AG04450 (cell line): ENCODE measurements around the gene DDX19B. TPM values are rescaled to one million over a fixed set of nuclear protein-coding genes. Genes with fewer than 3 reads are reported as not detected.

Experiments
- CTCF ChIA-PET: fragments of 300-600, 350-600 bp; formaldehyde crosslinking; extraction: SDS; loops from one replicate; lab custom pipeline; 2022; ENCODE audit warnings: antibody characterized with exemption, inconsistent platforms; lab: Charles Lee
- POLR2A ChIA-PET: fragments of 350-600 bp; formaldehyde crosslinking; extraction: SDS; loops from one replicate; lab custom pipeline; 2021; ENCODE audit warnings: antibody characterized with exemption, inconsistent platforms; lab: Yijun Ruan, JAX
- DNase-seq: peaks from one replicate; pipeline ENCODE4 v3.0.0-alpha.2; 2011; ENCODE audit warnings: low read depth, low spot score
- H3K27ac ChIP-seq: one replicate; pipeline ENCODE4 v1.5.1; 2012; ENCODE audit warnings: low read depth, low read length, control low read depth
- H3K27me3 ChIP-seq: one replicate; pipeline ENCODE4 v1.6.0; 2012; ENCODE audit warnings: low read length; ENCODE audit not compliant: control insufficient read depth, insufficient read depth
- H3K4me3 ChIP-seq: 2 replicates; pipeline ENCODE4 v1.5.1; 2011; ENCODE audit warnings: mild to moderate bottlenecking, low read depth, low read length, control low read depth
- H3K9me3 ChIP-seq: 2 replicates; pipeline ENCODE4 v1.5.1; 2012; ENCODE audit warnings: low read length; ENCODE audit not compliant: control insufficient read depth, insufficient read depth
- polyA plus RNA-seq: library from polyadenylated mRNA; depleted of rRNA; stranded (reverse); fragments of >200 nt; gene quantifications from 2 replicates; pipeline ENCODE4 v1.2.3, GENCODE V29; 2011
- TF ChIP-seq, protein P1 (sequence below): IDR thresholded peaks from 2 replicates; pipeline ENCODE4 v1.5.1; 2011; ENCODE audit warnings: low read depth, low read length, control low read depth, inconsistent platforms

The DDX19B gene
- polyA plus RNA-seq, 1 experiment: 36.5 TPM

DNA sequence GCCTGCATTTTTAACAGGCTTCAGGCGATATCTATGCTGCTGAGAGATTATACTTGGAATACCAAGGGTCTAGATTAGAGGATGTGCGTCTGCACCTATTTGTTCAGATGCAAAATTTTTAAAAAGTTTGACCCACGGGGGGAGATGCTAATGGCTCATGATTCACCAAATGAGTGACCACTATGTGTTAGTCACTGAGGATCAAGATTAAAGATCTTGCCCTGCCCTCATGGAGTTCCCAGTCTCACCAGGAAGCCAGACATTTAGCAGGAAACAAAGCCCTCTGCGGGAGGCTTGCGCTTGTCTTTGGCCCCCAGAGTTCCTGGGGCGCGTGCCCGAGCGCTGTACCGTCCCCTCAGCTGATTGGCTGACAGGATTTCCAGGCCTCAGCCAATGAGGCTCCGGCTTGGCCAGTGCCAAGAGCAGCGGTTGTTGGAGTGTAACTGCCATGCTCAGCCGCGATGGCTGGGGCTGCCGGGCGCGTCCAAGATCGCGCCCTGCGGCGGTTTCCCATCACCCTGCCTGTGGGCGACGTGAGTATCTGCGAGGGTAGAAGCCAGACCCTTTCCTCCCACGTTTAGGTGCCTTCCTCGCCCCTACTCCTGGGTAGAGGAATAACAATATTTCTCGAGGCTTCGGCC, 4.5 kb upstream of the DDX19B start:
- DNase-seq: no peak
- Histone ChIP-seq H3K27ac (no peak overlapping the region), H3K9me3 (peaks cover 8% of the 10 kb centered on the region; the same call in 1 of the 2 replicates), H3K4me3 (no peak overlapping the region), H3K27me3 (no peaks in the 10 kb centered on the region)
- ChIA-PET CTCF (no interaction called here), POLR2A (interaction anchor here (0.7 kb wide), 1 partner anchor 21 kb away, joined by 3 read pairs; no protein-coding TSS in a partner anchor)
- TF ChIP-seq, protein P1, sequence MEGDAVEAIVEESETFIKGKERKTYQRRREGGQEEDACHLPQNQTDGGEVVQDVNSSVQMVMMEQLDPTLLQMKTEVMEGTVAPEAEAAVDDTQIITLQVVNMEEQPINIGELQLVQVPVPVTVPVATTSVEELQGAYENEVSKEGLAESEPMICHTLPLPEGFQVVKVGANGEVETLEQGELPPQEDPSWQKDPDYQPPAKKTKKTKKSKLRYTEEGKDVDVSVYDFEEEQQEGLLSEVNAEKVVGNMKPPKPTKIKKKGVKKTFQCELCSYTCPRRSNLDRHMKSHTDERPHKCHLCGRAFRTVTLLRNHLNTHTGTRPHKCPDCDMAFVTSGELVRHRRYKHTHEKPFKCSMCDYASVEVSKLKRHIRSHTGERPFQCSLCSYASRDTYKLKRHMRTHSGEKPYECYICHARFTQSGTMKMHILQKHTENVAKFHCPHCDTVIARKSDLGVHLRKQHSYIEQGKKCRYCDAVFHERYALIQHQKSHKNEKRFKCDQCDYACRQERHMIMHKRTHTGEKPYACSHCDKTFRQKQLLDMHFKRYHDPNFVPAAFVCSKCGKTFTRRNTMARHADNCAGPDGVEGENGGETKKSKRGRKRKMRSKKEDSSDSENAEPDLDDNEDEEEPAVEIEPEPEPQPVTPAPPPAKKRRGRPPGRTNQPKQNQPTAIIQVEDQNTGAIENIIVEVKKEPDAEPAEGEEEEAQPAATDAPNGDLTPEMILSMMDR: no peak

DNA sequence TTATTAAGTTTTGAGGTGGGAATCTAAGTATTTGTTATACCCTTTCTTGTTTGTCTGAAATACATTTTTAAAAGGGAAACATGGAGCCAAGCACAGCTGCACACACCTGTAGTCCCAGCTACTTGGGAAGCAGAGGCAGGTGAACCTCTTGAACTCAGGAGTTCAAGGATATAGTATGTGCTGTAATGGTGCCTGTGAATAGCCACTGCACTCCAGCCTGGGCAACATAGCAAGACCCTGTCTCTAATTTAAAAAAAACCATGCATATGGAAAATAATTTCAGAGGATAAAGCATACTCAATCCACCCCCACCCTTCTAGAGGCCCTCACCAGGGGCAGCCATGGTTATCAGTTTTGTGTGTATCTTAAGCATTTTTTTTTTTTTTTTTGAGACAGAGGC, 3.4 kb upstream of the DDX19B start:
- Histone ChIP-seq H3K27me3 (no peaks in the 10 kb centered on the region), H3K9me3 (peaks cover 14% of the 10 kb centered on the region), H3K4me3 (no peak overlapping the region), H3K27ac (no peak overlapping the region)
- DNase-seq: no peak
- ChIA-PET CTCF (no interaction called here), POLR2A (interaction anchor here (0.7 kb wide), 1 partner anchor 38 kb away, joined by 7 read pairs; no protein-coding TSS in a partner anchor)
- TF ChIP-seq, protein P1: no peak

DNA sequence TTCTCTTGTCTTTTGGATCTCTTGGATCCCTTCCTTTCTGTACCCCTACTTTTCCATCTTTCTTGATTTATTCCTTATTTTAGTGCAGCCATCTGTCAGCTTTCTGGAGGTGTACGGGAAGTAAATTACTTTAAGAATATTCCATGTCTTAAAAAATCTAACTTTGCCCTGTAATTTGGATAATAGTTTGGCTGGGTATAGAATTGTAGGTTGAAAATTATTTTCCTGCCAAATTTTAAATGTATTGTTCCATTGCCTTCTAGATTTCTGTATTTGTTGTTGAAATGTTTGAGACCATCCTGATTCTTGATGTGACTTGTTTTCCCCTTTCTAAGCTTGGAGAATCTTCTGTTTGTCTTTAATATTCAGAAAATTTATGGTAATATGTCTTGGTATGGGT, 2.1 kb downstream of the DDX19B start:
- CTCF ChIA-PET: interaction anchor here (0.6 kb wide), 1 partner anchor 46 kb away, joined by 5 read pairs; no protein-coding TSS in a partner anchor
- POLR2A ChIA-PET: no interaction called here

GRCh38 chr16:70302745-70303144, 3.8 kb downstream of the DDX19B start:
- POLR2A ChIA-PET: no interaction called here
- no peak for DNase-seq

More for the DNA sequence above, 2.1 kb downstream of the DDX19B start:
- Histone ChIP-seq H3K9me3 (peaks cover 7% of the 10 kb centered on the region), H3K4me3 (no peak overlapping the region), H3K27me3 (no peaks in the 10 kb centered on the region), H3K27ac (no peak overlapping the region)
- DNase-seq: no peak
- TF ChIP-seq, protein P1: no peak

More at GRCh38 chr16:70302745-70303144, 3.8 kb downstream of the DDX19B start:
- CTCF ChIA-PET: no interaction called here
- no peak overlapping the region for H3K4me3 ChIP-seq
- peaks cover 7% of the 10 kb centered on the region for H3K9me3 ChIP-seq
- H3K27me3 ChIP-seq: no peaks in the 10 kb centered on the region
- no peak overlapping the region for H3K27ac ChIP-seq
- TF ChIP-seq, protein P1: no peak
